GM12892 (cell line): Measurements from ENCODE around the gene HOXA3.

Experiments
- POLR2A ChIP-seq: IDR thresholded peaks from 2 replicates; pipeline ENCODE4 v1.6.1; 2011; ENCODE audit warnings: low read depth, low read length, control low read depth
- POLR2AphosphoS5 ChIP-seq: IDR thresholded peaks from 2 replicates; pipeline ENCODE4 v1.6.1; 2011; ENCODE audit warnings: low read depth, low read length, control low read depth

DNA sequence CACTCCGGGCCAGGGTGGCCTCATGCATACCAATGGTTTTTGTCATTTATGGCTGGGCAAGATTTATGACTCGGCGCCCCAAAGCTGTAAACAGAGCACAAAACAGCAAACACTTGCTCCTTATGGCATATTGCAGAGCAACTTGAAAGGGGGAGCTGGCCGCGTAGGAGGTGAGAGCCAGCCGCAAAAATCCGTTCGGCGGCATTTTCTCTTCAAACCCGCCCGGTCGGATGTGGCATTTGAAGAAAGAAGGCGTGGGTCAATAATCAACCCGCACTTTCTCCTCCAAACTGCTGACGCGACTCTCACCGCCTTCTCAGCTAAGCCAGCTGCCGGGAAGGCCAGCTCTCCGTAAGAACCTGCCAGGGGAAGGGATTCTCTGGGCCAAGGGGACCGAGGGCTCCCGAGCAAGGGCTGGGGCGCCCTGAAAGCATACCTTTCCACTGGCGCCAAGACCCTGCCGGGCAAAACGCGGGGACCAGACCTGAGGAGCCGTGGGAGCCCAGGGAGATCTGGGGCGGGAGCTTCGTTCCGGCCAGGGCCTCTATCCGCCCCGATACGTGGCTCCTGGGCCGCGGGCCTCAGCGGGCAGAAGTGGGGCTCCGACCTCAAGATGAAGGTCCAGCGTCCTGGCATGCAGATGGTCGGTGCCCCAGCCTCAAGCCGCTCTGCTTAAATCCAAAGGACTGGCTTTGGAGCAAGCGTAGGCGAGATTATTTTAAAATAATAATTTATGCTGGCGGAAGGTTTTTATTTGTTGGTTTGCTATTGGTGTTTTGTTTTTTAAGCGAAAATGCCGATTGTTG is 37.0 kb downstream of the HOXA3 start:
- TF ChIP-seq POLR2A, result no peak
- no peak for TF ChIP-seq POLR2AphosphoS5
